Right lobe of liver (tissue), 6 donors: Measurements from ENCODE around the gene DPP10. TPM values are rescaled to one million over a fixed set of nuclear protein-coding genes. Genes with fewer than 3 reads are reported as not detected.
"Not testable (repeated sequence)": the region's sequence is repeated elsewhere in the genome, so short reads cannot be mapped to it uniquely, and the experiment has no call there.

ENCODE experiments used
- ATAC-seq, 4 donors: fragments of 200-7000 bp; cut with Tn5 transposase; one replicate each; pipeline ENCODE4 v1.9.1; 2020; ENCODE audit warnings: mild to moderate bottlenecking in 4 of 4, moderate library complexity in 4 of 4
- DNase-seq, 3 donors: peaks; one replicate each; pipeline ENCODE4 v3.0.0-alpha.2; 2020
- H3K27ac ChIP-seq, 3 donors: fragments of 200-600 bp; one replicate each; pipeline ENCODE4 v1.8.0; 2022
- H3K27me3 ChIP-seq, 2 donors: fragments of 200-600 bp; one replicate each; pipeline ENCODE4 v1.8.0; 2022
- H3K36me3 ChIP-seq, 4 donors: fragments of 200-600 bp; sonication (generic) in 1 of 4; one replicate each; pipeline versions ENCODE4 v1.5.1 to v1.8.0; 2017 to 2022; ENCODE audit warnings: control low read depth in 1 of 4
- H3K4me1 ChIP-seq, 4 donors: fragments of 200-600 bp; sonication (generic) in 1 of 4; one replicate each; pipeline versions ENCODE4 v1.5.1 to v1.8.0; 2017 to 2022; ENCODE audit warnings: control low read depth in 1 of 4
- H3K4me3 ChIP-seq, 3 donors: fragments of 200-600 bp; one replicate each; pipeline ENCODE4 v1.8.0; 2022
- H3K9me3 ChIP-seq, 4 donors: fragments of 200-600 bp; sonication (generic) in 1 of 4; one replicate each; pipeline versions ENCODE4 v1.5.1 to v1.8.0; 2017 to 2022; ENCODE audit warnings: control low read depth in 1 of 4
- POLR2A ChIP-seq: fragments of 450-650 bp; IDR thresholded peaks from one replicate; pipeline ENCODE4 v1.6.1; 2017; ENCODE audit warnings: antibody characterized with exemption, mild to moderate bottlenecking
- WGBS: methylation state at CpG from one replicate; pipeline ENCODE4 v1.1.6; 2018; ENCODE audit warnings: low coverage, low lambda C conversion rate; ENCODE audit not compliant: insufficient coverage; ENCODE audit errors: missing lambda C conversion rate; 5-methylcytosine and 5-hydroxymethylcytosine counted together
- intact Hi-C, 2 donors: fragments of 100-400 bp; cut with DNase I; formaldehyde crosslinking; loops; one replicate each; pipeline versions ENCODE4 v1.11.2 to v1.14.1; 2022
- total RNA-seq, 6 experiments: library from RNA; depleted of rRNA in 2 of 6; stranded (reverse); fragments of >200 nt in 2 of 6; fragmentation: NEBNext Ultra II Directional in 3 of 6; extraction: Animal tissue kit (Norgen Biotek cat#: 25700) in 3 of 6; gene quantifications; one replicate each; pipeline versions ENCODE4 v1.1.0 to v1.2.4, GENCODE V29; 2016 to 2023
- TF ChIP-seq, protein P1 (sequence below), 4 donors: fragments of 200-600 bp in 3 of 4; fragments of 450-650 bp in 1 of 4; IDR thresholded peaks; one replicate each; pipeline versions ENCODE4 v1.5.1 to v1.8.0; 2016 to 2022; ENCODE audit warnings: antibody characterized with exemption in 4 of 4, mild to moderate bottlenecking in 2 of 4
- donor health status: DM: no; HTN: yes; CAD: no.
- donor health status: DM: no; HTN: no; CAD: no.
- donor health status: DM: no; HTN: no; CAD: no.
- donor health status: DM: no; HTN: yes; CAD: no.
- donor health status: DM: no; HTN: yes; CAD: no.

DPP10 gene
- total RNA-seq, 6 experiments from 2014 or later = 0.09 to 0.19 (median 0.15) TPM; not detected in 2

- H3K36me3 ChIP-seq = no peaks in the 10 kb centered on the region
- no peak for ATAC-seq
- H3K4me1 ChIP-seq = no peaks in the 10 kb centered on the region
- H3K27ac ChIP-seq = no peak overlapping the region
- no peak for DNase-seq
- H3K27me3 ChIP-seq = no peaks in the 10 kb centered on the region
- H3K9me3 ChIP-seq = no peaks in the 10 kb centered on the region
- TF ChIP-seq, protein P1, sequence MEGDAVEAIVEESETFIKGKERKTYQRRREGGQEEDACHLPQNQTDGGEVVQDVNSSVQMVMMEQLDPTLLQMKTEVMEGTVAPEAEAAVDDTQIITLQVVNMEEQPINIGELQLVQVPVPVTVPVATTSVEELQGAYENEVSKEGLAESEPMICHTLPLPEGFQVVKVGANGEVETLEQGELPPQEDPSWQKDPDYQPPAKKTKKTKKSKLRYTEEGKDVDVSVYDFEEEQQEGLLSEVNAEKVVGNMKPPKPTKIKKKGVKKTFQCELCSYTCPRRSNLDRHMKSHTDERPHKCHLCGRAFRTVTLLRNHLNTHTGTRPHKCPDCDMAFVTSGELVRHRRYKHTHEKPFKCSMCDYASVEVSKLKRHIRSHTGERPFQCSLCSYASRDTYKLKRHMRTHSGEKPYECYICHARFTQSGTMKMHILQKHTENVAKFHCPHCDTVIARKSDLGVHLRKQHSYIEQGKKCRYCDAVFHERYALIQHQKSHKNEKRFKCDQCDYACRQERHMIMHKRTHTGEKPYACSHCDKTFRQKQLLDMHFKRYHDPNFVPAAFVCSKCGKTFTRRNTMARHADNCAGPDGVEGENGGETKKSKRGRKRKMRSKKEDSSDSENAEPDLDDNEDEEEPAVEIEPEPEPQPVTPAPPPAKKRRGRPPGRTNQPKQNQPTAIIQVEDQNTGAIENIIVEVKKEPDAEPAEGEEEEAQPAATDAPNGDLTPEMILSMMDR (IDR thresholded peaks at IDR 0.05) = no peak
- no peak for TF ChIP-seq POLR2A
- no peak overlapping the region for H3K4me3 ChIP-seq
- intact Hi-C loops = no loop called here
- 56% methylated on average over 3 of the region's 3 CpGs for WGBS
These were observed 73.4 kb downstream of the DPP10 start for GRCh38 chr2:114515882-114516281.

DNA sequence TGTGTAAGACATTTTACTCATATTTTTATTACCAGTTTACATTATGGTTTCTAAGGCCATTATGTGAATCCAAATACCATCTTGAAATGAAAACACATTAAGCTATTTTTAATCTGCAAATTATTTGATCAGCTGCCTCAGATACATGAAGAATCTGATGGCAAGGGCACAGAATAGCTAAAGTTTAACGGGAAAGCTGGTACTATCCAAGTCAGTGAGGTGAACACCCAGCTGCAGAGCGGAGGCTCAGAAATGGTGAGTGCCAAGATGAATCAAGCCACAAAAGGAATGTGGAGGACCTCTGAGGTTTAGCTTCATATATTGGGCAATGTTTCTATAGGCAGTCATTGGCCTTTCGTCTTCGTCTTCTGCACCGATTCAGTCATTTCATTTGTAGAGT lies 75.1 kb downstream of the DPP10 start:
- DNase-seq = no peak
- H3K9me3 ChIP-seq = no peaks in the 10 kb centered on the region
- H3K4me1 ChIP-seq = no peaks in the 10 kb centered on the region
- intact Hi-C loops = no loop called here
- no peak for ATAC-seq
- TF ChIP-seq, protein P1 (IDR thresholded peaks at IDR 0.05) = no peak
- no peak for TF ChIP-seq POLR2A
- no peaks in the 10 kb centered on the region for H3K36me3 ChIP-seq
- H3K4me3 ChIP-seq = no peak overlapping the region
- H3K27me3 ChIP-seq = no peaks in the 10 kb centered on the region
- WGBS = 91% methylated on average over 5 of the region's 5 CpGs
- no peak overlapping the region for H3K27ac ChIP-seq

GRCh38 chr2:114518738-114519137 lies 76.3 kb downstream of the DPP10 start:
- no peaks in the 10 kb centered on the region for H3K9me3 ChIP-seq
- no peak for TF ChIP-seq POLR2A
- TF ChIP-seq, protein P1 (IDR thresholded peaks at IDR 0.05) = no peak
- intact Hi-C loops = no loop called here
- H3K4me3 ChIP-seq = no peak overlapping the region
- no peak overlapping the region for H3K27ac ChIP-seq
- no peaks in the 10 kb centered on the region for H3K36me3 ChIP-seq
- no peaks in the 10 kb centered on the region for H3K27me3 ChIP-seq
- DNase-seq (no peak), ATAC-seq (no peak)
- no peaks in the 10 kb centered on the region for H3K4me1 ChIP-seq
- 62% methylated on average over 5 of the region's 5 CpGs for WGBS

DNA sequence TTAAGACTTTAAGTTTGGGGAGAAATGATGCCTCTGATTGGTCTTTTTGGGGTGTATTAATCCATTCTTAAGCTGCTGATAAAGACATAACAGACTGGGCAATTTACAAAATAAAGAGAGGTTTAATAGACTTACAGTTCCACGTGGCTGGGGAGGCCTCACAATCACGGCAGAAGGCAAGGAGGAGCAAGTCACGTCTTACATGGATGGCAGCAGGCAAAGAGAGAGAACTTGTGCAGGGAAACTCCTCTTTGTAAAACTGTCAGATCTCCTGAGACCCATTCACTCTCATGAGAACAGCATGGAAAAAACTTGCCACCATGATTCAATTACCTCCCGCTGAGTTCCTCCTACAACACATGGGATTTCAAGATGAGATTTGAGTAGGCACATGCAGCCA lies 80.2 kb downstream of the DPP10 start:
- H3K27ac ChIP-seq, intact Hi-C loops, ATAC-seq, H3K27me3 ChIP-seq, H3K36me3 ChIP-seq, H3K4me3 ChIP-seq, DNase-seq, H3K4me1 ChIP-seq, H3K9me3 ChIP-seq: not testable (repeated sequence)
- WGBS = 40% methylated on average over 4 of the region's 4 CpGs

DNA sequence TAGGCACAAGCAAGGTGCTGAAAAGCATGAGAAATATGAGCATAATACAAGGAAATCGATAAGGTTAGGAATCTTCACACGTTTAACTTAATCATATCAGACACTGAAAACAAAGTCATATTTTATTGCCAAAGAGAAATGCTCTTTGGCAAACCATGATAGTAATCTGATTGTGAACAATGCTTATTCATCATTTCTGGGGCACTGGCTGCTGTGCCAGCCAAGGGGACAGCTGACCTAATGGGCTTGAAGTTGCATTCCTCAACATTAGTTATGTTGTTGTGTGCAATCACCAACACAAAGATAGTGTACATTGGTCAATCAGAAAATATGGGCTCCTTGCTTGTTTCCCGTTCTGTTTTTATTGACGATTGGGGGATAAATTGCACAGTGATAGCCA lies 83.5 kb downstream of the DPP10 start:
- H3K4me3 ChIP-seq = no peak overlapping the region
- no peaks in the 10 kb centered on the region for H3K4me1 ChIP-seq
- no peak overlapping the region for H3K27ac ChIP-seq
- no peaks in the 10 kb centered on the region for H3K36me3 ChIP-seq
- no peaks in the 10 kb centered on the region for H3K27me3 ChIP-seq
- ATAC-seq = no peak
- TF ChIP-seq, protein P1 (IDR thresholded peaks at IDR 0.05) = no peak
- no peak for TF ChIP-seq POLR2A
- intact Hi-C loops = no loop called here
- 58% methylated on average over 4 of the region's 4 CpGs for WGBS
- no peaks in the 10 kb centered on the region for H3K9me3 ChIP-seq
- DNase-seq = no peak
